Stimulated activated CD8-positive, alpha-beta memory T cell treated with anti-CD3 and anti-CD28 coated beads, Interleukin-15, amount 100 ng/mL, for 48 hours (primary cell): ENCODE data around the gene NEDD9.

ENCODE experiments used
- DNase-seq, 2 donors: peaks; one replicate each; pipeline ENCODE4 v3.0.0-alpha.2; 2020; ENCODE audit warnings: low read depth in 2 of 2

The NEDD9 gene

GRCh38 chr6:11236076-11236750 lies 3.7 kb upstream of the NEDD9 start:
- peak in 1 of 2 donors; percentile 5 for DNase-seq

GRCh38 chr6:11235062-11235461 lies 2.6 kb upstream of the NEDD9 start:
- no peak for DNase-seq

- no peak for DNase-seq
Measured at GRCh38 chr6:11233673-11234573, 1.5 kb upstream of the NEDD9 start.

GRCh38 chr6:11232770-11233626 lies 530 bp upstream of the NEDD9 start:
- no peak for DNase-seq

GRCh38 chr6:11231564-11232192 lies 790 bp downstream of the NEDD9 start:
- DNase-seq = no peak

GRCh38 chr6:11231108-11231463 lies 1.4 kb downstream of the NEDD9 start:
- no peak for DNase-seq

- DNase-seq = no peak
Measured at GRCh38 chr6:11230158-11231107, 2.0 kb downstream of the NEDD9 start.

GRCh38 chr6:11229655-11230046 lies 2.8 kb downstream of the NEDD9 start:
- no peak for DNase-seq

GRCh38 chr6:11228935-11229654 lies 3.4 kb downstream of the NEDD9 start:
- DNase-seq = no peak

GRCh38 chr6:11227698-11228097 lies 4.8 kb downstream of the NEDD9 start:
- no peak for DNase-seq

- no peak for DNase-seq
Measured at GRCh38 chr6:11226005-11226404, 6.5 kb downstream of the NEDD9 start.

GRCh38 chr6:11224966-11225463 lies 7.5 kb downstream of the NEDD9 start:
- no peak for DNase-seq

GRCh38 chr6:11224252-11224965 lies 8.1 kb downstream of the NEDD9 start:
- DNase-seq = peak in 1 of 2 donors; percentile 36

- DNase-seq = no peak
Measured at GRCh38 chr6:11223286-11223864, 9.1 kb downstream of the NEDD9 start.

- DNase-seq = no peak
Measured at GRCh38 chr6:11222385-11223277, 9.8 kb downstream of the NEDD9 start.

- DNase-seq = no peak
Measured at GRCh38 chr6:11221623-11222384, 10.7 kb downstream of the NEDD9 start.

GRCh38 chr6:11219400-11219834 lies 13.1 kb downstream of the NEDD9 start:
- no peak for DNase-seq
